Vagina (tissue), 2 donors: Measurements from ENCODE around the gene SLC38A2. TPM values are rescaled to one million over a fixed set of nuclear protein-coding genes. Genes with fewer than 3 reads are reported as not detected.

Experiments
- DNase-seq, 2 donors: peaks; one replicate each; pipeline ENCODE4 v3.0.0-alpha.2; 2017; ENCODE audit errors: extremely low spot score in 2 of 2
- H3K27ac ChIP-seq: fragments of 200-600 bp; sonication (generic); one replicate; pipeline ENCODE4 v1.5.1; 2019
- H3K27me3 ChIP-seq: fragments of 200-600 bp; sonication (generic); one replicate; pipeline ENCODE4 v1.5.1; 2019
- H3K36me3 ChIP-seq, 2 donors: fragments of 200-600 bp; sonication (generic); one replicate each; pipeline ENCODE4 v1.5.1; 2017 to 2019
- H3K4me1 ChIP-seq: fragments of 200-600 bp; sonication (generic); one replicate; pipeline ENCODE4 v1.5.1; 2019
- H3K4me3 ChIP-seq, 2 donors: fragments of 200-600 bp; sonication (generic); 1 replicate in 1 of 2; 2 replicates in 1 of 2; pipeline ENCODE4 v1.5.1; 2016 to 2019
- H3K9me3 ChIP-seq: fragments of 200-600 bp; sonication (generic); one replicate; pipeline ENCODE4 v1.5.1; 2019
- CTCF ChIP-seq, 3 experiments: fragments of 450-650 bp in 2 of 3; fragments of 200-600 bp in 1 of 3; sonication (generic) in 1 of 3; IDR thresholded peaks; one replicate each; pipeline ENCODE4 v1.5.1; 2017 to 2019; ENCODE audit warnings: antibody characterized with exemption in 3 of 3, mild to moderate bottlenecking in 2 of 3, moderate library complexity in 2 of 3
- POLR2A ChIP-seq, 2 donors: fragments of 450-650 bp; IDR thresholded peaks; one replicate each; pipeline ENCODE4 v1.6.1; 2017; ENCODE audit warnings: antibody characterized with exemption in 2 of 2, mild to moderate bottlenecking in 2 of 2, moderate library complexity in 2 of 2
- POLR2AphosphoS5 ChIP-seq, 2 donors: sonication (generic); formaldehyde crosslinking; IDR thresholded peaks; one replicate each; pipeline ENCODE4 v1.9.0; 2017; ENCODE audit warnings: antibody characterized with exemption in 2 of 2, mild to moderate bottlenecking in 2 of 2, low read depth in 1 of 2; ENCODE audit not compliant: insufficient read depth in 1 of 2
- intact Hi-C: fragments of 100-400 bp; cut with DNase I; formaldehyde crosslinking; loops from one replicate; pipeline ENCODE4 v1.15.1; 2023
- total RNA-seq: library from RNA; depleted of rRNA; stranded (reverse); fragments of >200 nt; gene quantifications from one replicate; pipeline ENCODE4 v1.2.3, GENCODE V29; 2016

SLC38A2 gene
- total RNA-seq, 1 donor from 2014 or later, result 352 TPM

- Histone ChIP-seq H3K4me3 (no peak overlapping the region), H3K27ac (no peak overlapping the region), H3K36me3 (no peaks in the 10 kb centered on the region), H3K4me1 (peaks cover 35% of the 10 kb centered on the region), H3K27me3 (no peaks in the 10 kb centered on the region), H3K9me3 (no peaks in the 10 kb centered on the region)
- intact Hi-C loops, result no loop called here
- no peak for TF ChIP-seq POLR2A (IDR thresholded peaks at IDR 0.05)
- no peak for TF ChIP-seq CTCF (IDR thresholded peaks at IDR 0.05)
- TF ChIP-seq POLR2AphosphoS5 (IDR thresholded peaks at IDR 0.05; ENCODE audit: insufficient read depth in 1 of 2, low read depth in 1 of 2), result no peak
- DNase-seq, result no peak
Measured at GRCh38 chr12:46406352-46407027, 33.9 kb upstream of the SLC38A2 start.

- Histone ChIP-seq H3K9me3 (no peaks in the 10 kb centered on the region), H3K27ac (peak overlapping the region; percentile 37), H3K27me3 (no peaks in the 10 kb centered on the region), H3K4me1 (peaks cover 47% of the 10 kb centered on the region), H3K36me3 (no peaks in the 10 kb centered on the region), H3K4me3 (no peak overlapping the region)
- DNase-seq, result no peak
- intact Hi-C loops, result loop anchor here (5.0 kb wide), 1 partner anchor 678 kb away; no protein-coding TSS in a partner anchor
- TF ChIP-seq CTCF (IDR thresholded peaks at IDR 0.05), result no peak
- TF ChIP-seq POLR2A (IDR thresholded peaks at IDR 0.05), result no peak
- TF ChIP-seq POLR2AphosphoS5 (IDR thresholded peaks at IDR 0.05; ENCODE audit: insufficient read depth in 1 of 2, low read depth in 1 of 2), result no peak
Measured at GRCh38 chr12:46404733-46405132, 32.2 kb upstream of the SLC38A2 start.

GRCh38 chr12:46404225-46404631 is 31.7 kb upstream of the SLC38A2 start:
- no peaks in the 10 kb centered on the region for H3K27me3 ChIP-seq
- intact Hi-C loops, result loop anchor here (5.0 kb wide), 1 partner anchor 678 kb away; no protein-coding TSS in a partner anchor
- peak overlapping the region; percentile 37 for H3K27ac ChIP-seq
- peaks cover 47% of the 10 kb centered on the region for H3K4me1 ChIP-seq
- no peak overlapping the region for H3K4me3 ChIP-seq
- H3K36me3 ChIP-seq, result no peaks in the 10 kb centered on the region
- DNase-seq, result no peak
- no peaks in the 10 kb centered on the region for H3K9me3 ChIP-seq
- TF ChIP-seq POLR2A (IDR thresholded peaks at IDR 0.05) (no peak), CTCF (IDR thresholded peaks at IDR 0.05) (no peak), POLR2AphosphoS5 (IDR thresholded peaks at IDR 0.05; ENCODE audit: insufficient read depth in 1 of 2, low read depth in 1 of 2) (no peak)

- Histone ChIP-seq H3K9me3 (no peaks in the 10 kb centered on the region), H3K27me3 (no peaks in the 10 kb centered on the region), H3K27ac (peak overlapping the region; percentile 37), H3K4me3 (no peak overlapping the region), H3K4me1 (peaks cover 47% of the 10 kb centered on the region), H3K36me3 (no peaks in the 10 kb centered on the region)
- intact Hi-C loops, result loop anchor here (5.0 kb wide), 1 partner anchor 679 kb away; no protein-coding TSS in a partner anchor
- DNase-seq, result no peak
- no peak for TF ChIP-seq POLR2A (IDR thresholded peaks at IDR 0.05)
- no peak for TF ChIP-seq CTCF (IDR thresholded peaks at IDR 0.05)
- TF ChIP-seq POLR2AphosphoS5 (IDR thresholded peaks at IDR 0.05; ENCODE audit: insufficient read depth in 1 of 2, low read depth in 1 of 2), result no peak
Measured at GRCh38 chr12:46403719-46404070, 31.1 kb upstream of the SLC38A2 start.
